Measurements from ENCODE around the gene AZIN2.

GRCh38 chr1:33152685-33153432 lies 71.9 kb downstream of the AZIN2 start:
- TF ChIP-seq EZH2 (IDR thresholded peaks at IDR 0.05; ENCODE audit: borderline replicate concordance, low read depth, low read length, severe bottlenecking) (no peak), CTCF (IDR thresholded peaks at IDR 0.05; ENCODE audit: borderline replicate concordance, extremely low read depth, low read length, poor library complexity, severe bottlenecking) (no peak)
